ENCODE data around the gene C3orf18. TPM values are rescaled to one million over a fixed set of nuclear protein-coding genes. Genes with fewer than 3 reads are reported as not detected.

C3orf18 gene
- total and polyA plus RNA-seq, 10 of the 15 experiments (the other 5 are each of a cell fraction or from before 2014, with no cell fraction given), result 0.06 to 3.2 (median 0.66) TPM

- Histone ChIP-seq H3K36me3 (ENCODE audit: control insufficient read depth in 2 of 2, insufficient read depth in 2 of 2, low read length in 1 of 2) (no peaks in the 10 kb centered on the region), H3K4me3 (no peak overlapping the region), H3K27ac (ENCODE audit: control insufficient read depth, insufficient read depth) (no peak overlapping the region), H3K27me3 (replicated peaks in 1 of 2; ENCODE audit: control insufficient read depth in 2 of 2, insufficient read depth in 2 of 2, low read length in 1 of 2) (peaks cover 5 to 7% of the 10 kb centered on the region in 2 experiments), H3K79me2 (ENCODE audit: control insufficient read depth, insufficient read depth, low read length) (no peaks in the 10 kb centered on the region), H4K20me1 (ENCODE audit: control insufficient read depth, insufficient read depth) (no peaks in the 10 kb centered on the region), H3K4me1 (ENCODE audit: control insufficient read depth, insufficient read depth, low read length) (no peaks in the 10 kb centered on the region), H3K9ac (ENCODE audit: control insufficient read depth, insufficient read depth, low read length) (no peak overlapping the region), H3K9me3 (replicated peaks; ENCODE audit: control insufficient read depth, insufficient read depth, low read length) (no peaks in the 10 kb centered on the region), H2AFZ (ENCODE audit: control insufficient read depth, low read depth, low read length) (no peak overlapping the region), H3K4me2 (ENCODE audit: control insufficient read depth, insufficient read depth) (no peak overlapping the region)
- no peak for ATAC-seq
- TF ChIP-seq CBX3 (IDR thresholded peaks at IDR 0.05; ENCODE audit: borderline replicate concordance, low read depth) (no peak), POU2F2 (IDR thresholded peaks at IDR 0.05; ENCODE audit: borderline replicate concordance, low read depth, low read length) (no peak), POLR2AphosphoS2 (IDR thresholded peaks at IDR 0.05; ENCODE audit: low read depth, low read length) (no peak), BRCA1 (IDR thresholded peaks at IDR 0.05; ENCODE audit: low read depth, low read length) (no peak), ZBTB4 (CRISPR knock-in tag; IDR thresholded peaks at IDR 0.05) (no peak), SIN3A (IDR thresholded peaks at IDR 0.05; ENCODE audit: low read depth, low read length) (no peak), NFXL1 (IDR thresholded peaks at IDR 0.05; ENCODE audit: borderline replicate concordance) (no peak), PML (IDR thresholded peaks at IDR 0.05; ENCODE audit: low read length) (no peak), WRNIP1 (IDR thresholded peaks at IDR 0.05; ENCODE audit: borderline replicate concordance, low read depth, low read length) (no peak), BACH1 (IDR thresholded peaks at IDR 0.05; ENCODE audit: borderline replicate concordance) (no peak)
- TF ChIP-seq, protein P1, sequence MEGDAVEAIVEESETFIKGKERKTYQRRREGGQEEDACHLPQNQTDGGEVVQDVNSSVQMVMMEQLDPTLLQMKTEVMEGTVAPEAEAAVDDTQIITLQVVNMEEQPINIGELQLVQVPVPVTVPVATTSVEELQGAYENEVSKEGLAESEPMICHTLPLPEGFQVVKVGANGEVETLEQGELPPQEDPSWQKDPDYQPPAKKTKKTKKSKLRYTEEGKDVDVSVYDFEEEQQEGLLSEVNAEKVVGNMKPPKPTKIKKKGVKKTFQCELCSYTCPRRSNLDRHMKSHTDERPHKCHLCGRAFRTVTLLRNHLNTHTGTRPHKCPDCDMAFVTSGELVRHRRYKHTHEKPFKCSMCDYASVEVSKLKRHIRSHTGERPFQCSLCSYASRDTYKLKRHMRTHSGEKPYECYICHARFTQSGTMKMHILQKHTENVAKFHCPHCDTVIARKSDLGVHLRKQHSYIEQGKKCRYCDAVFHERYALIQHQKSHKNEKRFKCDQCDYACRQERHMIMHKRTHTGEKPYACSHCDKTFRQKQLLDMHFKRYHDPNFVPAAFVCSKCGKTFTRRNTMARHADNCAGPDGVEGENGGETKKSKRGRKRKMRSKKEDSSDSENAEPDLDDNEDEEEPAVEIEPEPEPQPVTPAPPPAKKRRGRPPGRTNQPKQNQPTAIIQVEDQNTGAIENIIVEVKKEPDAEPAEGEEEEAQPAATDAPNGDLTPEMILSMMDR (IDR thresholded peaks at IDR 0.05 in 2 of 3, conservative IDR thresholded peaks at IDR 0.05 in 1 of 3; ENCODE audit: control insufficient read depth in 2 of 3, extremely low read depth in 1 of 3, insufficient read depth in 1 of 3, low read depth in 3 of 3, low read length in 3 of 3), result no peak
- in situ Hi-C loops (cut with MboI) (no loop called here), intact Hi-C loops (cut with micrococcal nuclease; ENCODE audit: unreplicated experiment) (no loop called here)
- WGBS (ENCODE audit: insufficient coverage, insufficient replicate concordance, low lambda C conversion rate, missing lambda C conversion rate), result 9% methylated on average over 13 of the region's 18 CpGs
- CTCF ChIA-PET, result interaction anchor here (0.8 to 1.0 kb wide), 3 partner anchors 10 to 193 kb away, joined by 3 to 4 read pairs (median 3); no protein-coding TSS in a partner anchor
- SMC1A ChIA-PET (ENCODE audit: uncharacterized antibody, unreplicated experiment), result no interaction called here
- no peak for FAIRE-seq
- no peak for DNase-seq (ENCODE audit: low read depth, low spot score)
- RAD21 ChIA-PET (ENCODE audit: unreplicated experiment), result no interaction called here
- no TSS peak for BruUV-seq (replicated peaks)
- POLR2A ChIA-PET, result no interaction called here
These were observed 27.9 kb downstream of the C3orf18 start for GRCh38 chr3:50539356-50540286.
